ENCODE measurements around the gene PRKCZ. TPM values are rescaled to one million over a fixed set of nuclear protein-coding genes. Genes with fewer than 3 reads are reported as not detected.

PRKCZ gene
- total RNA-seq, 1 donor from 2014 or later = 7.8 TPM

GRCh38 chr1:2196901-2197638 is 146.9 kb downstream of the PRKCZ start:
- Mint-ChIP-seq H3K36me3 (ENCODE audit: low read depth) (no peaks in the 10 kb centered on the region), H3K27me3 (ENCODE audit: low read depth) (no peaks in the 10 kb centered on the region), H3K4me3 (ENCODE audit: unreplicated experiment) (no peak overlapping the region), H3K9me3 (ENCODE audit: low read depth) (no peaks in the 10 kb centered on the region), H3K4me1 (ENCODE audit: low read depth) (peaks cover 28% of the 10 kb centered on the region), H3K27ac (ENCODE audit: unreplicated experiment) (no peak overlapping the region)
- TF ChIP-seq, protein P1, sequence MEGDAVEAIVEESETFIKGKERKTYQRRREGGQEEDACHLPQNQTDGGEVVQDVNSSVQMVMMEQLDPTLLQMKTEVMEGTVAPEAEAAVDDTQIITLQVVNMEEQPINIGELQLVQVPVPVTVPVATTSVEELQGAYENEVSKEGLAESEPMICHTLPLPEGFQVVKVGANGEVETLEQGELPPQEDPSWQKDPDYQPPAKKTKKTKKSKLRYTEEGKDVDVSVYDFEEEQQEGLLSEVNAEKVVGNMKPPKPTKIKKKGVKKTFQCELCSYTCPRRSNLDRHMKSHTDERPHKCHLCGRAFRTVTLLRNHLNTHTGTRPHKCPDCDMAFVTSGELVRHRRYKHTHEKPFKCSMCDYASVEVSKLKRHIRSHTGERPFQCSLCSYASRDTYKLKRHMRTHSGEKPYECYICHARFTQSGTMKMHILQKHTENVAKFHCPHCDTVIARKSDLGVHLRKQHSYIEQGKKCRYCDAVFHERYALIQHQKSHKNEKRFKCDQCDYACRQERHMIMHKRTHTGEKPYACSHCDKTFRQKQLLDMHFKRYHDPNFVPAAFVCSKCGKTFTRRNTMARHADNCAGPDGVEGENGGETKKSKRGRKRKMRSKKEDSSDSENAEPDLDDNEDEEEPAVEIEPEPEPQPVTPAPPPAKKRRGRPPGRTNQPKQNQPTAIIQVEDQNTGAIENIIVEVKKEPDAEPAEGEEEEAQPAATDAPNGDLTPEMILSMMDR (IDR thresholded peaks at IDR 0.05) = no peak
- no peak for DNase-seq (ENCODE audit: low spot score)

DNA sequence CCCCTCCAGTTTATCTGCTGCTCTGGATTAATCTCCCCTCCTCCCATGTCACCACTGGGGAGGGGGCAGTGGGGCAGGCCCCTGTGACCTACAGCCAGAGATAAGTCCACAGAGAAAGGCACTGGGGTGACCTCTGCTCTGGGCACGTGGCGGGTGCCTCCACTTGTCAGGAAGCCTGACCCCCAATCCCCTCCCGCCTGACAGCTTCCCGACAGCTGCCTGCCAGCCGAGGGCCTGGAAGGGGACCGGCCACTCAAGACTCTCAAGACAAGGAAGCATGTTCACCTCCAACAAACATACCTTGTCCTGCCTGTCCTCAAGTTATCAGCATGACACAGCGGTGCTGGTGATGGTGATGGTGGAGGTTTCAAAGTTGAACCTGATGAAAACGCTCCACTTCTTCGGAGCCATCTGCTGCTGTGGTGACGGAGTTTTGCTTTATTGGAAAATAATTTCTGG is 147.5 kb downstream of the PRKCZ start:
- no peaks in the 10 kb centered on the region for H3K27me3 Mint-ChIP-seq (ENCODE audit: low read depth)

GRCh38 chr1:2198571-2198970 is 148.4 kb downstream of the PRKCZ start:
- H3K4me3 Mint-ChIP-seq (ENCODE audit: unreplicated experiment) = no peak overlapping the region
- H3K36me3 Mint-ChIP-seq (ENCODE audit: low read depth) = no peaks in the 10 kb centered on the region
- H3K9me3 Mint-ChIP-seq (ENCODE audit: low read depth) = no peaks in the 10 kb centered on the region
- TF ChIP-seq, protein P1 (IDR thresholded peaks at IDR 0.05) = no peak
- DNase-seq (ENCODE audit: low spot score) = no peak
- H3K4me1 Mint-ChIP-seq (ENCODE audit: low read depth) = peaks cover 16% of the 10 kb centered on the region
- H3K27me3 Mint-ChIP-seq (ENCODE audit: low read depth) = no peaks in the 10 kb centered on the region
- H3K27ac Mint-ChIP-seq (ENCODE audit: unreplicated experiment) = no peak overlapping the region

More for the DNA sequence above, 147.5 kb downstream of the PRKCZ start:
- H3K36me3 Mint-ChIP-seq (ENCODE audit: low read depth) = no peaks in the 10 kb centered on the region
- H3K27ac Mint-ChIP-seq (ENCODE audit: unreplicated experiment) = no peak overlapping the region
- DNase-seq (ENCODE audit: low spot score) = no peak
- H3K4me1 Mint-ChIP-seq (ENCODE audit: low read depth) = peaks cover 22% of the 10 kb centered on the region
- no peak overlapping the region for H3K4me3 Mint-ChIP-seq (ENCODE audit: unreplicated experiment)
- no peaks in the 10 kb centered on the region for H3K9me3 Mint-ChIP-seq (ENCODE audit: low read depth)
- TF ChIP-seq, protein P1 (IDR thresholded peaks at IDR 0.05) = no peak

GRCh38 chr1:2199042-2199810 is 149.0 kb downstream of the PRKCZ start:
- TF ChIP-seq, protein P1 (IDR thresholded peaks at IDR 0.05) = peak; percentile 54
- no peaks in the 10 kb centered on the region for H3K9me3 Mint-ChIP-seq (ENCODE audit: low read depth)
- H3K27ac Mint-ChIP-seq (ENCODE audit: unreplicated experiment) = peak overlapping the region; percentile 65
- DNase-seq (ENCODE audit: low spot score) = no peak
- H3K4me1 Mint-ChIP-seq (ENCODE audit: low read depth) = peaks cover 15% of the 10 kb centered on the region
- H3K36me3 Mint-ChIP-seq (ENCODE audit: low read depth) = no peaks in the 10 kb centered on the region
- peak overlapping the region; percentile 71 for H3K4me3 Mint-ChIP-seq (ENCODE audit: unreplicated experiment)
- no peaks in the 10 kb centered on the region for H3K27me3 Mint-ChIP-seq (ENCODE audit: low read depth)

DNA sequence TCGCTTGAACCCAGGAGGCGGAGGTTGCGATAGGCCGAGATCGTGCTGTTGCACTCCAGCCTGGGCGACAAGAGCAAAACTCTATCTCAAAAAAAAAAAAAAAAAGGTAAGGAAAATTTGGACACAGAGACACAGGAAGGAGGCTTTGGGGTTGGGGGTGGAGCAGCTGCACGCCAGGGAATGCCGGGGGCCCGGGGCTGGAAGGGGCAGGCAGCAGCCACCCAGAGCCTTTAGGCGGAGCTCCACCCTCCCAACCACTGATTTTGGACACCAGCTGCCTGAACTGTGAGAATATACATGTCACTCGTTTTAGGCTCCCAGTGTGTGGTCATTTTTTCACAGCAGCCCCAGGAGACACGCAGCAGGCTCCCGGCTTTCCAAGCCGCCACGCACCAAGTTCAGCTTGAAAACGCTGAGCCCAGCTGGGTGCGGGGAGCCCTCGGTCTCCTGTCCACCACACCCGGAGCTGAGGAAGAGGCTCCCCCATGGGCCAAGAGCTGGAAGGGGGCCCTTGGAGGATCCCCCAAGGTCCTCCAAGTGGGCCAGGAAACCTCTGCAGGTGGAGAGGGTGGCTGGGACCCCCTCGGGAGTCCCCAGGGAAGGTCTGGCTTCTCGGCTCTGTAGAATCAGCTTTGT is 150.2 kb downstream of the PRKCZ start:
- TF ChIP-seq, protein P1 (IDR thresholded peaks at IDR 0.05) = no peak
- Mint-ChIP-seq H3K4me1 (ENCODE audit: low read depth) (peaks cover 16% of the 10 kb centered on the region), H3K27me3 (ENCODE audit: low read depth) (no peaks in the 10 kb centered on the region), H3K27ac (ENCODE audit: unreplicated experiment) (no peak overlapping the region), H3K9me3 (ENCODE audit: low read depth) (no peaks in the 10 kb centered on the region), H3K36me3 (ENCODE audit: low read depth) (no peaks in the 10 kb centered on the region), H3K4me3 (ENCODE audit: unreplicated experiment) (no peak overlapping the region)
- DNase-seq (ENCODE audit: low spot score) = no peak

All from chondrocyte (in vitro differentiated cells).